NCI-H460 (cell line): ENCODE measurements around the gene GYS1. TPM values are rescaled to one million over a fixed set of nuclear protein-coding genes. Genes with fewer than 3 reads are reported as not detected.

Experiments
- DNase-seq: peaks from one replicate; pipeline ENCODE4 v3.0.0-alpha.2; 2016; ENCODE audit warnings: low read depth; ENCODE audit errors: extremely low read depth
- small RNA-seq, 2 experiments: library from RNA; depleted of rRNA; stranded (forward); fragments of <200 nt; gene quantifications; one replicate each; pipeline ENCODE3, GENCODE V24; 2014
- total RNA-seq: library from RNA; depleted of rRNA; stranded (reverse); fragments of >200 nt; shearing (Covaris generic); gene quantifications from 2 replicates; pipeline ENCODE4 v1.2.3, GENCODE V29; 2014; rRNA removed

The GYS1 gene
- total RNA-seq, 1 experiment from 2014 or later = 19.8 TPM

GRCh38 chr19:48918801-48919247 lies 74.3 kb downstream of the GYS1 start:
- no peak for DNase-seq

Small RNA genes lying within 50 kb of the gene (small RNA-seq; reads per million reads assigned to genes)
- 0 reads per million in 2 experiments for gene AC026803.1
- 0 to 0.06 reads per million in 2 experiments for gene MIR6798

Other genes with a start within 250 kb of the GYS1 start
- gene IZUMO1, start 246.4 kb downstream of the GYS1 start, total RNA-seq = 0.15 and 0.52 TPM in 2 replicates
- 1.6 and 2.3 TPM in 2 replicates for gene FUT1, start 240.7 kb downstream of the GYS1 start, total RNA-seq
- gene FGF21, start 237.8 kb downstream of the GYS1 start, total RNA-seq = not detected in 2 replicates
- gene BCAT2, start 182.3 kb downstream of the GYS1 start, total RNA-seq = 27.6 and 31.2 TPM in 2 replicates
- 1.6 and 2.0 TPM in 2 replicates for gene HSD17B14, start 156.8 kb downstream of the GYS1 start, total RNA-seq
- gene PLEKHA4, start 124.7 kb downstream of the GYS1 start, total RNA-seq = 0.58 and 1.2 TPM in 2 replicates
- 83.3 and 85.6 TPM in 2 replicates for gene PPP1R15A, start 120.9 kb downstream of the GYS1 start, total RNA-seq
- not detected in 2 replicates for gene TULP2, start 94.6 kb downstream of the GYS1 start, total RNA-seq
- gene NUCB1, start 93.0 kb downstream of the GYS1 start, total RNA-seq = 87.9 and 97.4 TPM in 2 replicates
- gene DHDH, start 59.6 kb downstream of the GYS1 start, total RNA-seq = 0.55 TPM in 1 of 2 replicates, not detected in the other
- 93.6 and 95.9 TPM in 2 replicates for gene BAX, start 38.4 kb downstream of the GYS1 start, total RNA-seq
- 10,502 and 11,625 TPM in 2 replicates for gene FTL, start 28.0 kb downstream of the GYS1 start, total RNA-seq
- gene RUVBL2, start 578 bp upstream of the GYS1 start, total RNA-seq = 165 and 179 TPM in 2 replicates
- not detected in 2 replicates for gene LHB, start 23.8 kb upstream of the GYS1 start, total RNA-seq
- not detected in 2 replicates for gene CGB3, start 31.0 kb upstream of the GYS1 start, total RNA-seq
- not detected in 2 replicates for gene CGB2, start 38.6 kb upstream of the GYS1 start, total RNA-seq
- not detected in 2 replicates for gene CGB1, start 43.6 kb upstream of the GYS1 start, total RNA-seq
- gene CGB5, start 50.5 kb upstream of the GYS1 start, total RNA-seq = not detected in 2 replicates
- not detected in 2 replicates for gene CGB8, start 55.8 kb upstream of the GYS1 start, total RNA-seq
- gene CGB7, start 64.4 kb upstream of the GYS1 start, total RNA-seq = not detected in 2 replicates
- gene NTF4, start 71.5 kb upstream of the GYS1 start, total RNA-seq = not detected in 2 replicates
- gene KCNA7, start 79.4 kb upstream of the GYS1 start, total RNA-seq = not detected in 2 replicates
- gene SNRNP70, start 92.1 kb upstream of the GYS1 start, total RNA-seq = 113 and 137 TPM in 2 replicates
- 1.8 and 3.2 TPM in 2 replicates for gene LIN7B, start 121.1 kb upstream of the GYS1 start, total RNA-seq
- gene C19orf73, start 125.8 kb upstream of the GYS1 start, total RNA-seq = 0.59 and 2.3 TPM in 2 replicates
- gene PPFIA3, start 126.2 kb upstream of the GYS1 start, total RNA-seq = 4.5 and 6.2 TPM in 2 replicates
- gene HRC, start 162.1 kb upstream of the GYS1 start, total RNA-seq = not detected in 2 replicates
- 2.8 and 3.9 TPM in 2 replicates for gene TRPM4, start 164.5 kb upstream of the GYS1 start, total RNA-seq